Skin of body (tissue), 2 donors: ENCODE results near the gene RPH3AL. TPM values are rescaled to one million over a fixed set of nuclear protein-coding genes. Genes with fewer than 3 reads are reported as not detected.

Experiments
- DNase-seq: peaks from one replicate; lab custom pipeline; 2025; lab: John Stamatoyannopoulos, UW
- total RNA-seq: library from RNA; depleted of rRNA; stranded (reverse); fragments of >200 nt; gene quantifications from one replicate; pipeline ENCODE4 v1.2.3, GENCODE V29; 2014

The RPH3AL gene
- total RNA-seq, 1 donor from 2014 or later: 4.8 TPM

GRCh38 chr17:301681-302299 is 50.8 kb downstream of the RPH3AL start:
- DNase-seq: no peak

- DNase-seq: no peak
Observed at GRCh38 chr17:300881-301280, 51.7 kb downstream of the RPH3AL start.

- no peak for DNase-seq
Observed at GRCh38 chr17:299546-299945, 53.1 kb downstream of the RPH3AL start.

GRCh38 chr17:298791-299450 is 53.7 kb downstream of the RPH3AL start:
- no peak for DNase-seq

- no peak for DNase-seq
Observed at GRCh38 chr17:297758-298157, 54.8 kb downstream of the RPH3AL start.

GRCh38 chr17:296906-297690 is 55.5 kb downstream of the RPH3AL start:
- no peak for DNase-seq

- DNase-seq: no peak
Observed at GRCh38 chr17:296379-296778, 56.2 kb downstream of the RPH3AL start.

GRCh38 chr17:292531-293382 is 59.9 kb downstream of the RPH3AL start:
- DNase-seq: no peak

GRCh38 chr17:292016-292415 is 60.6 kb downstream of the RPH3AL start:
- no peak for DNase-seq

GRCh38 chr17:291587-291986 is 61.0 kb downstream of the RPH3AL start:
- no peak for DNase-seq

GRCh38 chr17:290626-291025 is 62.0 kb downstream of the RPH3AL start:
- no peak for DNase-seq

- no peak for DNase-seq
Observed at GRCh38 chr17:290121-290521, 62.5 kb downstream of the RPH3AL start.

GRCh38 chr17:289409-289808 is 63.2 kb downstream of the RPH3AL start:
- no peak for DNase-seq

- no peak for DNase-seq
Observed at GRCh38 chr17:288802-289356, 63.7 kb downstream of the RPH3AL start.

- no peak for DNase-seq
Observed at GRCh38 chr17:286571-286970, 66.0 kb downstream of the RPH3AL start.

GRCh38 chr17:285751-286422 is 66.7 kb downstream of the RPH3AL start:
- DNase-seq: no peak

GRCh38 chr17:284676-285355 is 67.8 kb downstream of the RPH3AL start:
- no peak for DNase-seq

- DNase-seq: no peak
Observed at GRCh38 chr17:283911-284675, 68.5 kb downstream of the RPH3AL start.
